GM10266 (cell line): ENCODE measurements around the gene SAMD3.

Experiments
- DNase-seq: peaks from one replicate; pipeline ENCODE4 v3.0.0; 2012; ENCODE audit errors: extremely low spot score
- TF ChIP-seq, protein P1 (sequence below): IDR thresholded peaks from 2 replicates; pipeline ENCODE4 v1.5.1; 2012; ENCODE audit warnings: mild to moderate bottlenecking, low read depth; ENCODE audit not compliant: control insufficient read depth, insufficient read depth; ENCODE audit errors: missing control alignments

The SAMD3 gene

DNA sequence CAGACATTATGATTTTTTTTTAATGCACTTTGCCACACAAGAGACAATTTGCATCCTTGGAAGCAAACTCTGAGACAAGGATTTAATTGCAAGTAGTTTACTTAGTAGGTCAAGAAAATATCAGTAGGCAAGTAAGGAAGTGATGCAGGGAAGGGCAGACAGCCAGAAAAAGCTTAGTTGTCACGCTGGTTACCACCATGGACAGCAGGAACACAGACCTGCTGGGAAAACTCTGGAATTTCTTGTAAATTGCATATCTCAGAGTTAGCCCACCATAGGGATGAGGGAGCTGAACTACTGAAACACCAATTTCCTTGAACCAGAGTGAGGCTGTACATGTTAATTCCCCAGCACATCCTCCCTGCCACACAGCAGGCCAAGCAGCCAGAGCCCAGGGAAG lies 111.7 kb downstream of the SAMD3 start:
- no peak for DNase-seq
- TF ChIP-seq, protein P1, sequence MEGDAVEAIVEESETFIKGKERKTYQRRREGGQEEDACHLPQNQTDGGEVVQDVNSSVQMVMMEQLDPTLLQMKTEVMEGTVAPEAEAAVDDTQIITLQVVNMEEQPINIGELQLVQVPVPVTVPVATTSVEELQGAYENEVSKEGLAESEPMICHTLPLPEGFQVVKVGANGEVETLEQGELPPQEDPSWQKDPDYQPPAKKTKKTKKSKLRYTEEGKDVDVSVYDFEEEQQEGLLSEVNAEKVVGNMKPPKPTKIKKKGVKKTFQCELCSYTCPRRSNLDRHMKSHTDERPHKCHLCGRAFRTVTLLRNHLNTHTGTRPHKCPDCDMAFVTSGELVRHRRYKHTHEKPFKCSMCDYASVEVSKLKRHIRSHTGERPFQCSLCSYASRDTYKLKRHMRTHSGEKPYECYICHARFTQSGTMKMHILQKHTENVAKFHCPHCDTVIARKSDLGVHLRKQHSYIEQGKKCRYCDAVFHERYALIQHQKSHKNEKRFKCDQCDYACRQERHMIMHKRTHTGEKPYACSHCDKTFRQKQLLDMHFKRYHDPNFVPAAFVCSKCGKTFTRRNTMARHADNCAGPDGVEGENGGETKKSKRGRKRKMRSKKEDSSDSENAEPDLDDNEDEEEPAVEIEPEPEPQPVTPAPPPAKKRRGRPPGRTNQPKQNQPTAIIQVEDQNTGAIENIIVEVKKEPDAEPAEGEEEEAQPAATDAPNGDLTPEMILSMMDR: no peak

DNA sequence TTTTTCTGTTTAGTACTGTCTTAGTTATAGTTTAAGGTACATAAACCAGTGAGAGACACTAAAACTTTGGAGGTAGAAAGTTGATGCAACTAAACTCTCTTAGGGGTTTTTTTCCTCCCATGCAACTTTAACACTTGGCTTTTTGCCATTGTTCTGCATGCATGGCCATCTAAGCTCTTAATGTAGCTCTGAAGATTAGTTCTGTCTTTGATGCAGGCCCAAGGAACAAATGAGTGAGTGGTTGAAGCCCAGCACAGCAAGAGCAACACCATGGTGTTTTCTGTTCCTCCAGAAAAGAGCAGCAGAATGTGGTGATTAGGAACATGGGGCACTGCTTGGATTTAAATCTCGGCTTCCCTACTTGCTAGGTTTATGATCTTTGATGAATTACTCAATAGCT lies 115.0 kb downstream of the SAMD3 start:
- no peak for DNase-seq
- TF ChIP-seq, protein P1: no peak

DNA sequence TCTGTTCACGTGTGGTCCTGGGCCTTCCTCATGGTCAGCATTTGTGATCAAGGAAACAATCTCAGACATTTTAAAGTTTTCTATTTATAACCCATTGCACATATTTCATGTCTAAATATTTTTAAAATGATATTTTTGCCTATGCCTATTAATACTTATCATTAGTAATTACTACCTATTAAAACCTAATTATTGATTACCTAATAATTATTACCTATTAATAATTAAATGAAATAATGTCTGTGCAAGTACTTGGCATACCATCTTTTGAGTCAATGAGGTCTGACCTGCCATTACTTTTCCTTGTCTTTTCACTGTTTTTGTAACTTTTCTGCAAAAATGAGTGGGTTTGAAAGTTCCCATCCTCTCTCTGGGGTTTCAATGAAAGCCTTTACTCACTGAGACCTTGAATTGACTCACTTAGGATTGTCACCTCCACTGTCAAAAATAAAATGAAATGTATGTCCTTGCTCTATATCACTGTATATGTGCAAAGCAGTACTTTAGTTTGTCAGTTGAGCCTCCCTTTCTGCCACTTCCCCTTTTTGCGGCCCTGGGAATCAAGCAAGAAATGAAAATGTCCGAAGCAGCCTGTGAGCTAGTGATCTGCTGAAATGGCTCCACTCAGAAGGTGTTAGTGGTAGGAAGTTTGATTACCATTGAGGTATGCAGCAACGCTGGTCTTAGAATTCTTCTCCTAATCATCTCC lies 116.6 kb downstream of the SAMD3 start:
- DNase-seq: peak; percentile 12
- TF ChIP-seq, protein P1: no peak

DNA sequence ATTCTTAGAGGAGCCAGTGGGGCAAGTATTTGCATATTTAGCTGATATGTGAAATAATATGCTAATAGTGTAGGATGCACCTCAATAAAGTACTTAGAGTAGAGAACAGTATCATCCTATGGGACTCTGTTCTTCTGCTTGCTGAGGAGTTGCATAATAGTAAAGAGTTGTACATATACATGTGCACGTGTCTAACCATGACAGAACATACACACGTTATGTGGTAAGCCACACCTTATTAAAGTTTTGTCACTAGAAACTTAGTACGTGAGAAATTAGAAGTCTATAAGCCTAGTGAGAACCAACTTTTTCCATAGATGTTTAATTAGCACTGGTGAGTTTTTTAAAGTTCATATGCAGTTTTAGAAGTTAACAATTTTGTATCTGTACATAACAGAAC lies 123.6 kb downstream of the SAMD3 start:
- TF ChIP-seq, protein P1: no peak
- DNase-seq: no peak

DNA sequence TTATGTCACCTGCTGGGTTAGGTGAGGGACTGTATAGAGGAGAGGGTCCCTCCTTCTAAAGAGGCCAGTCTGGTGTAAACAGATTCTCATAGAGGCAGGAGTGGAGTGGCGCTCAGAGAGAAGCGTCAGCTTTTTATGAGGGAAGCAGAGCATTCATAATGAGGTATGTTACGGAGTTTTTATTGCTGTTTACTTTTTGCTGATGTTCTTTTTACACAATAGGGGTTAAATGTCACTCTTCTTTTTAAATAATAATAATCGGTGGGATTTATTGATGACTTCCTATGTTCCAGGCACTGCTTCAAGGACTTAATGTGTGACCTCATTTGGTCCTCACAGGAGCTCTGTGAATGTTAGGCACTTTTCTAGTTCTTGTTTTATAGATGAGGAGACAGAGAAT lies 124.4 kb downstream of the SAMD3 start:
- no peak for DNase-seq
- TF ChIP-seq, protein P1: no peak
